ENCODE data around the gene EGFL7.

EGFL7 gene

GRCh38 chr9:136623016-136623841 lies 39.5 kb upstream of the EGFL7 start:
- no peak overlapping the region for H2AFZ ChIP-seq (ENCODE audit: low read length)
- no peak overlapping the region for H3K27ac ChIP-seq (replicated peaks; ENCODE audit: low read length)
- H3K9me3 ChIP-seq (replicated peaks in 1 of 2; ENCODE audit: control insufficient read depth in 2 of 2, insufficient read depth in 1 of 2, low read depth in 1 of 2, low read length in 2 of 2): no peaks in the 10 kb centered on the region
- H2BK12ac ChIP-seq (ENCODE audit: low read length): peak overlapping the region; percentile 75
- peak overlapping the region; percentile 87 for H2BK5ac ChIP-seq (ENCODE audit: low read length)
- H3K4ac ChIP-seq (ENCODE audit: low read length): peak overlapping the region; percentile 66
- H3K27me3 ChIP-seq (ENCODE audit: control insufficient read depth in 3 of 3, insufficient read depth in 3 of 3, low read depth in 1 of 3, low read length in 3 of 3): no peaks in the 10 kb centered on the region
- no peaks in the 10 kb centered on the region for H3K36me3 ChIP-seq (replicated peaks in 1 of 2; ENCODE audit: control insufficient read depth in 2 of 2, insufficient read depth in 2 of 2, low read length in 2 of 2)
- peak overlapping the region; percentile 96 for H2BK120ac ChIP-seq (ENCODE audit: low read depth, low read length)
- H3K23ac ChIP-seq (ENCODE audit: low read depth, low read length, poor library complexity): peak overlapping the region; percentile 43
- H2AK5ac ChIP-seq (ENCODE audit: low read depth, low read length): peak overlapping the region; percentile 100
- peak overlapping the region; percentile 86 for H4K91ac ChIP-seq (ENCODE audit: low read depth, low read length, poor library complexity)
- no peak overlapping the region for H4K8ac ChIP-seq (ENCODE audit: low read depth, low read length)
- H3K18ac ChIP-seq (ENCODE audit: low read length): peak overlapping the region; percentile 88
- no peak overlapping the region for H3K4me3 ChIP-seq (ENCODE audit: low read length in 2 of 2)
- no CpG with 5 or more reads among the region's 19 CpGs for WGBS, 2 donors (ENCODE audit: extremely low coverage in 2 of 2, insufficient read length in 2 of 2, insufficient replicate concordance in 1 of 2)
- H3K9ac ChIP-seq (ENCODE audit: low read depth, low read length, poor library complexity): peak overlapping the region; percentile 17
- peaks cover 17 to 41% of the 10 kb centered on the region in 2 donors for H3K4me1 ChIP-seq (ENCODE audit: control insufficient read depth in 2 of 2, insufficient read depth in 1 of 2, low read depth in 1 of 2, low read length in 2 of 2)
- H3K79me1 ChIP-seq (ENCODE audit: low read depth, low read length): no peaks in the 10 kb centered on the region
- H2BK15ac ChIP-seq (ENCODE audit: low read length): peak overlapping the region; percentile 100
- H3K4me2 ChIP-seq (ENCODE audit: insufficient read depth, low read length, poor library complexity, severe bottlenecking): no peak overlapping the region
- DNase-seq (ENCODE audit: low spot score): no peak
- no peak overlapping the region for H3K14ac ChIP-seq (ENCODE audit: low read length)

GRCh38 chr9:136623842-136624183 lies 38.9 kb upstream of the EGFL7 start:
- Histone ChIP-seq H3K18ac (ENCODE audit: low read length) (peak overlapping the region; percentile 88), H3K79me1 (ENCODE audit: low read depth, low read length) (no peaks in the 10 kb centered on the region), H3K4me1 (ENCODE audit: control insufficient read depth in 2 of 2, insufficient read depth in 1 of 2, low read depth in 1 of 2, low read length in 2 of 2) (peaks cover 17 to 41% of the 10 kb centered on the region in 2 donors), H2BK12ac (ENCODE audit: low read length) (peak overlapping the region; percentile 75), H3K27ac (replicated peaks; ENCODE audit: low read length) (no peak overlapping the region), H2AFZ (ENCODE audit: low read length) (no peak overlapping the region), H4K8ac (ENCODE audit: low read depth, low read length) (no peak overlapping the region), H3K4me2 (ENCODE audit: insufficient read depth, low read length, poor library complexity, severe bottlenecking) (no peak overlapping the region), H2AK5ac (ENCODE audit: low read depth, low read length) (peak overlapping the region; percentile 100), H3K4ac (ENCODE audit: low read length) (no peak overlapping the region), H2BK120ac (ENCODE audit: low read depth, low read length) (peak overlapping the region; percentile 96), H4K91ac (ENCODE audit: low read depth, low read length, poor library complexity) (peak overlapping the region; percentile 86), H3K14ac (ENCODE audit: low read length) (no peak overlapping the region), H3K4me3 (ENCODE audit: low read length in 2 of 2) (no peak overlapping the region), H2BK5ac (ENCODE audit: low read length) (peak overlapping the region; percentile 87), H3K9me3 (replicated peaks in 1 of 2; ENCODE audit: control insufficient read depth in 2 of 2, insufficient read depth in 1 of 2, low read depth in 1 of 2, low read length in 2 of 2) (no peaks in the 10 kb centered on the region), H2BK15ac (ENCODE audit: low read length) (peak overlapping the region; percentile 68), H3K23ac (ENCODE audit: low read depth, low read length, poor library complexity) (peak overlapping the region; percentile 43), H3K27me3 (ENCODE audit: control insufficient read depth in 3 of 3, insufficient read depth in 3 of 3, low read depth in 1 of 3, low read length in 3 of 3) (no peaks in the 10 kb centered on the region), H3K36me3 (replicated peaks in 1 of 2; ENCODE audit: control insufficient read depth in 2 of 2, insufficient read depth in 2 of 2, low read length in 2 of 2) (no peaks in the 10 kb centered on the region), H3K9ac (ENCODE audit: low read depth, low read length, poor library complexity) (peak overlapping the region; percentile 17)
- no peak for DNase-seq (ENCODE audit: low spot score)
- WGBS, 2 donors (ENCODE audit: extremely low coverage in 2 of 2, insufficient read length in 2 of 2, insufficient replicate concordance in 1 of 2): no CpG with 5 or more reads among the region's 13 CpGs

- H4K91ac ChIP-seq (ENCODE audit: low read depth, low read length, poor library complexity): no peak overlapping the region
- no peak overlapping the region for H3K4ac ChIP-seq (ENCODE audit: low read length)
- H4K8ac ChIP-seq (ENCODE audit: low read depth, low read length): no peak overlapping the region
- H2AFZ ChIP-seq (ENCODE audit: low read length): peak overlapping the region; percentile 46
- peak overlapping the region; percentile 87 for H2BK5ac ChIP-seq (ENCODE audit: low read length)
- H3K27ac ChIP-seq (replicated peaks; ENCODE audit: low read length): no peak overlapping the region
- H3K79me1 ChIP-seq (ENCODE audit: low read depth, low read length): no peaks in the 10 kb centered on the region
- H3K4me2 ChIP-seq (ENCODE audit: insufficient read depth, low read length, poor library complexity, severe bottlenecking): no peak overlapping the region
- no peaks in the 10 kb centered on the region for H3K9me3 ChIP-seq (replicated peaks in 1 of 2; ENCODE audit: control insufficient read depth in 2 of 2, insufficient read depth in 1 of 2, low read depth in 1 of 2, low read length in 2 of 2)
- H3K23ac ChIP-seq (ENCODE audit: low read depth, low read length, poor library complexity): peak overlapping the region; percentile 35
- H3K14ac ChIP-seq (ENCODE audit: low read length): peak overlapping the region; percentile 25
- H3K27me3 ChIP-seq (ENCODE audit: control insufficient read depth in 3 of 3, insufficient read depth in 3 of 3, low read depth in 1 of 3, low read length in 3 of 3): no peaks in the 10 kb centered on the region
- H3K4me1 ChIP-seq (ENCODE audit: control insufficient read depth in 2 of 2, insufficient read depth in 1 of 2, low read depth in 1 of 2, low read length in 2 of 2): peaks cover 17 to 41% of the 10 kb centered on the region in 2 donors
- peak overlapping the region; percentile 68 for H2BK15ac ChIP-seq (ENCODE audit: low read length)
- no peak for DNase-seq (ENCODE audit: low spot score)
- peak overlapping the region; percentile 68 for H2BK12ac ChIP-seq (ENCODE audit: low read length)
- H3K36me3 ChIP-seq (replicated peaks in 1 of 2; ENCODE audit: control insufficient read depth in 2 of 2, insufficient read depth in 2 of 2, low read length in 2 of 2): no peaks in the 10 kb centered on the region
- peak overlapping the region; percentile 96 for H2BK120ac ChIP-seq (ENCODE audit: low read depth, low read length)
- H3K4me3 ChIP-seq (ENCODE audit: low read length in 2 of 2): no peak overlapping the region
- WGBS, 2 donors (ENCODE audit: extremely low coverage in 2 of 2, insufficient read length in 2 of 2, insufficient replicate concordance in 1 of 2): no CpG with 5 or more reads among the region's 16 CpGs
- H3K9ac ChIP-seq (ENCODE audit: low read depth, low read length, poor library complexity): peak overlapping the region; percentile 46
- H2AK5ac ChIP-seq (ENCODE audit: low read depth, low read length): peak overlapping the region; percentile 100
- H3K18ac ChIP-seq (ENCODE audit: low read length): peak overlapping the region; percentile 79
Observed at GRCh38 chr9:136624184-136624951, 38.3 kb upstream of the EGFL7 start.

All from neuronal stem cell (in vitro differentiated cells).